Stimulated activated CD4-positive, alpha-beta T cell treated with anti-CD3 and anti-CD28 coated beads, TNF-alpha, amount 100 ng/mL, for 48 hours (primary cell): Measurements from ENCODE around the gene LGALS3BP.
"Not testable (repeated sequence)": the region's sequence is repeated elsewhere in the genome, so short reads cannot be mapped to it uniquely, and the experiment has no call there.

Source experiments
- DNase-seq, 3 donors: peaks; one replicate each; pipeline ENCODE4 v3.0.0-alpha.2; 2020; ENCODE audit warnings: low read depth in 3 of 3

LGALS3BP gene

DNA sequence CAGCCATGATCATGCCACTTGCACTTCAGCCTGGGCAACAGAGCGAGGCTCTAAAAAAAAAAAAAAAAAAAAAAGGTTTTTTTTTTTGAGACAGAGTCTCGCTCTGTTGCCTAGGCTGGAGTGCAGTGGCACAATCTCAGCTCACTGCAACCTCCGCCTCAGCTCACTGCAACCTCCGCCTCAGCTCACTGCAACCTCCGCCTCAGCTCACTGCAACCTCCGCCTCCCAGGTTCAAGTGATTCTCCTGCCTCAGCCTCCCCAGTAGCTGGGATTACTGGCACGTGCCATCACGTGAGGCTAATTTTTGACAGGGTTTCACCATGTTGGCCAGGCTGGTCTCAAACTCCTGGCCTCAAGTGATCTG, 16.8 kb downstream of the LGALS3BP start:
- not testable (repeated sequence) for DNase-seq

DNA sequence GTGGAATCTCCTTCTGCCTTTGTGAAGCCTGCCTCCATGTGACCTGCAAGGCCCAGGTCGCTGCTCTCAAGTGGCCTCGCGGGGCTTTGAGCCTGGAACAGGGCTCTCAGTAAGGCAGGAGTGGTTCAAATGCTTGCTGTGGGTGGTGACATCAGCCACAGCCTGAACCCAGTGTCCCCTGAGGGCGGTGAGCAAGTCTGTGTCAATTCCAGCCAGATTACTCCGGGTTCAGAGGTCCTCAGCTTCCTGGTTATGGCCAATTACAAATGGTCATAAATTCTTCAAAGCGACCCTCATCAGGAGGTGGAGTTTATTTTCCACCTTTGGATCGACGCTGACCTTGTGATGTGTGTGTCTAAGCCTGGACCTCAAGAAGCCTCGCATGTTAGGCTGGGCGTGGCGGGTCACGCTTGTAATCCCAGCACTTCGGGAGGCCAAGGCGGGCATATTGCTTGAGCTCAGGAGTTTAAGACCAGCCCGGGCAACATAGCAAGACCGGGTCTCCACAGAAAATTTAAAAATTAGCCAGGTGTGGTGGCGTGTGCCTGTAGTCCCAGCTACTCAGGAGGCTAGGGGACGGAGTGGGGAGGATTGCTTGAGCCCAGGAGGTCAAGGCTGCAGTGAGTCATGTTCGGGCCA, 17.3 kb downstream of the LGALS3BP start:
- no peak for DNase-seq

DNA sequence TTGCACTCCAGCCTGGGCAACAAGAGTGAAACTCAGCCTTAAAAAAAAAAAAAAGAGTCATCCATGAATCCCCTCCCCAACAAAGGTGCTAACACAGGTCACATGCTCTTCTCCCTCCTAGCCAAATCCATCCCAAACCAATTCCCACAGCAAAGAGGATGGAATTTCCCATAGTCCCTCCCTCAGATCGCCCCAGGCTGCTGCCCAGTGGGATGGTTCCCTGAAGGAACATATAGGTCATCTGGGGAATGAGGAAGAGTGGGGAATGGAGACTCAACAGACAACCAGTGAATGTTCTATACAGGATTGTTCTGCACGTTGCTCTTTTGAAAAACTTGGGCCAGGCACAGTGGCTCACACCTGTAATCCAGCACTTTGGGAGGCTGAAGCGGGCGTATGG, 18.2 kb downstream of the LGALS3BP start:
- no peak for DNase-seq

DNA sequence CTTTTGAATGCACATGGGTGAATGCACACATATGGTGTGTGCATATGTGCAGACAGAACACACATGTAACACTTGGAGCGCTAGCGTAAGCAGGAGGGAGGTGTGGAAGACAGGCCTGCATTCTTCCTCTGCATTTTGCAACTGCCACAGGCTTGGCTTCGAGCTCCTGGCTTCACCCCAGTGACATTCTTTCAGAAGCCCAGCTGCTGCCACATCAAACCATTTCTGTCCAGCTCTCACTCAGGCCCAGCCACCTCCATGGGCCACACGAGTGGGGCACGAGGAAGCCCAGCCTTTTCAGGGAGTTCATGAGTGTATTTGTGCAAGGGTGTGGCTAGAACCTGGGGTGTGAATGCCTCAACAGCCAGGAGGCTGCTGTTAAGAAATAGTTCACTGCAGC, 18.8 kb downstream of the LGALS3BP start:
- DNase-seq = no peak

DNA sequence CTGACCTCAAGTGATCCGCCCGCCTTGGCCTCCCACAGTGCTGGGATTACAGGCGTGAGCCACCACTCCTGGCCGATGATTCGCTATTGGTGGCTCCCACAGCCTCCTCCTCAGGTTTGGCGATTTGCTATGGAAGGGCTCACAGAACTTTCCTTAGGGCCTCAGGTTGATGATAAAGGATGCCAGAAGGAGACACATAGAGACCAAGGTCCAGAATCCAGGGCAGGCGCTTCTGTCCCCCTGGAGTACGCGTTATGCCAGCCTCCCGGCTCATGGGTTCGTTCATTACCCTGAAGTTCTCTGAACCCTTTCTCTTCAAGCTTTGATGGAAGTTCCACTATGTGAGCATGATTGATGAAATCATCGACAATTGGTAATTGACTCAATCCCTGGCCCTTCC, 19.9 kb downstream of the LGALS3BP start:
- DNase-seq = no peak

DNA sequence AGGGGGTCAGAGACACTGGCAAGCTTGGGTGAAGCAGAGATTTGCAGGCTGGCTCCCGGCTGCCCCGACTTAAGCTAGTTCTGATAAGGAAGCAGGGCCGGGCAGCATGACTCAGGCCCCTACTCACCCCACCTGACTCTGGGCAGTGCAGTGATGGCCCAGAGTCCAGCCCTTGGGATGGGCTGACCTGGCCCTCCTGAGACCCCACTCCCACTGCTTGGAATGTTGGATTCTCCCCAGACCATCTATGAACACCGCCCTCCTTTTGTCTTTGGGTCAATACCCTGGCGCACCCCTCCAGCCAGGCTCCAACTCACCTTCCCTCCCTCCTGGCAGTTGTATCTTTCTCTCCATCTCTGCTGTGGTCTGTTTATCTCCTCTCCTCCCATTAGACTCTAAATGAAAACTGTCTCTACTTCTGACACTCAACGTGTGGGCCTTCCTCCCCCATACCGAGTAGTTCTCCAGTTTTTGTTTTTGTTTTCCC, 21.0 kb downstream of the LGALS3BP start:
- DNase-seq = no peak

DNA sequence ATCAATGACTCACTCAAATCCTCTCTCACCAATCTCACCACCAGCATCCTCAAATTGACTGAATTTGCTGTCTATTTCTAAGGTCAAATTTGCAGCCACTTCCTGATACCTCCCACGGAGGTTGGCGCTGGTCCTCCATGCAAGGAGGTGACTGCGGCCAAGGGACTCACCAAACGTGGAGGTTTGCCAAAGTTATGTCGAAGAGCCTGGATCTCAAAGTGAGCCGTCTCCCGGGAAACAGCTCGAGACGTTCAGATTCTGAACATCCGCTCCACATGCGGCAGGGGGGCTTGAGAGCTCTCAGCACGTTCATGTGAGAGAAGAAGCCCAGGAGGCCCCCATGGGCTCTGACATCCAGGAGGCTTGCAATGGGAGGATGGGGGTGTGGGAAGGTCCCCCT, 22.6 kb downstream of the LGALS3BP start:
- DNase-seq = no peak

DNA sequence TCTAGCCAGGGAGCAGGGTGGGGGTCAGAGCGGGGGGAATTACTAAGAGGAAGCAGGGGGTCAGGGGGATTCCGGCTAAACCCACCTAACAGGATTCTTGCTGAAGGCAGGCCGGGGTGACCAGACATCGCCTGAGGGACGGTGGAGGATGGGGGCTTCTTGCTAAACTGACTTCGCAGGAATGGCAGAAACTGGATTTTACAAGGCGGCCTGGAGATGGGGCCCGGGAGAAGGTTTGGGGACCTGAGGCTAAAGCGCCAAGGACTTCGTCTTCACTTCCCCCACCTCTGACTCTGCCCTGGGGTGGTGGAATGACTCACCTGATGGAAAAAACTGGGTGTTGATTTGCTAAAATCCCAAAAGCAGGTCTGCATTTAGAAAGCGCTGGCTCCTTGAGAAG, 23.5 kb downstream of the LGALS3BP start:
- DNase-seq = no peak

DNA sequence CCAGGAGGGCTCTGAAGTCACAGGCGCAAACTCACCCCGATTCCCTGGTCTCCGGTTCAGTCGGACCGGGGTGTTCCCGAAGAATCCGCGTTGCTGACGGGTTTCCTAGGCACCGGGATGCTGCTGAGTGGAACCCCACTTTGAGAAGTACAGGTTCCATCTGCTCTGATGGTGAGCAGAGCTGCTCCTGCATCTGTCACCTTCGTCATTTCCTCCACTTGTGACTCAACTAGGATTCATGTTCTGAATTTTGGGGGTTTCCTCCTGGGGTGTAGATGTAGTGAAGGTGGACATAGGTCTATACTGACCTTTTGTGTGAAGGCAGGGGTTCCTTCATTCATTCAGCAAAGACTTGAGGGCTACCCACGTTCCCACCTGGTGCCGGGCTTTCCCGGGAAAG, 25.0 kb downstream of the LGALS3BP start:
- no peak for DNase-seq

DNA sequence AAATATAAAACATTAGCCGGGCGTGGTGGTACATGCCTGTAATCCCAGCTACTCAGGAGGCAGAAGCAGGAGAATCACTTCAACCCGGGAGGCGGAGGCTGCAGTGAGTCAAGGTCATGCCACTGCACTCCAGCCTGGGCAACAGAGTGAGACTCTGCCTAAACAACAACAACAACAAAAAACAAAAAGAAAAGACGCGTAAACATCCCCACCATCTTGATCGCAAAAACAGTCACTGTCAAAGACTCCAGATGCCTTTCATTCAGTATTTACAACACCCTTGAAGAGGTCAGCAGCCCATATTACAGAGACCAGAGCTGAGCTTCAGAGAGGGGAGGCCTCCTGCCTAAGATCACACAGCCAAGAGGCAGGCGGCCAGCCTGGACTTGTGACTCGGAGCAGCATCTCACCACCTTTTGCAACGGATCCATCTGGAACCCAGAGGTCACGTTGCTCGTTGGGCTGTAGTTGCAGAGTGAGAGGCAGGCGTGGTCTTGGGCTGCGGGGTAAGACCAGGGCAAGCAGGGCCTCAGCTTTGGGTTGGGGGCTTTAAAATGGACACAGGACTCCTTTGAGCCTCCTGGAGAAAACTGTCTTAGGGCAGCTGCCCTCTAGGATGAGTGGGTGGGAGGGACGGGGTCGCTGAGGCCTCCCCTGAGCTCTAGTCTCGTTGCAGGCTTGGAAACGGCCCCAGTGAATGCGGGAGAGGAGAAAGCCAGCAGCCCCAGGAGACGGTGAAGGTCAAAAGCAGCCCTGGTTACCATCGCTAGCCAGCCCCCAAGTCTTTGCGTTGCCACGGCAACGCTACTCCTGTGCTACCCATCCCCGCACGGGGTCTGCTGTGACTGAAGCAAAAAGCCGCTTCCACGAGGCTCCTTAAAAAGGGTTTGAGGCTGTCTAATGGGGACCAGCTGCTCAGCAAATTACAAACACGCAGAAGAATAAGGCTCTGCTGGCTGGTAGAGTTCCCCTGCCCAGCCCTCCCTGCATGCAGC, 26.1 kb downstream of the LGALS3BP start:
- DNase-seq = no peak

DNA sequence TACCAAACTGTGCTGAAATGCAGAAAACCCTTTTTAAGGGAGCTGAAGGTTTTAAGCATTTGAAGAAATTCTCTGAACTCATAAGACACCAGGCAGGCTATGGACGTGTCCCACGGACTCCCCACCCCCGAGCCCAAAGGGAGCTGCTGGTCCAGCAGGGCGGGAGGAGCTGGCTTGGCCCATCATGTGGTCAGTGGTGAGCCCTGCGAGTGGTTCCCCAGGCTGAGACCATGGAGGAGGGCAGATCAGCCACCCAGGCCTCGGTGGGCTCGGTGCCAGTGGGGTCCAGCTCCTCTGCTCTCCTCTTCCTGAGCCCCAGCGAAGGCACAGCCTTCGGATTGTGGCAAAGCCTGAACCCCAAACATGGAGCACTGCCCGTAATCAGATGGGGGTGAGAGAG, 27.0 kb downstream of the LGALS3BP start:
- DNase-seq = no peak

DNA sequence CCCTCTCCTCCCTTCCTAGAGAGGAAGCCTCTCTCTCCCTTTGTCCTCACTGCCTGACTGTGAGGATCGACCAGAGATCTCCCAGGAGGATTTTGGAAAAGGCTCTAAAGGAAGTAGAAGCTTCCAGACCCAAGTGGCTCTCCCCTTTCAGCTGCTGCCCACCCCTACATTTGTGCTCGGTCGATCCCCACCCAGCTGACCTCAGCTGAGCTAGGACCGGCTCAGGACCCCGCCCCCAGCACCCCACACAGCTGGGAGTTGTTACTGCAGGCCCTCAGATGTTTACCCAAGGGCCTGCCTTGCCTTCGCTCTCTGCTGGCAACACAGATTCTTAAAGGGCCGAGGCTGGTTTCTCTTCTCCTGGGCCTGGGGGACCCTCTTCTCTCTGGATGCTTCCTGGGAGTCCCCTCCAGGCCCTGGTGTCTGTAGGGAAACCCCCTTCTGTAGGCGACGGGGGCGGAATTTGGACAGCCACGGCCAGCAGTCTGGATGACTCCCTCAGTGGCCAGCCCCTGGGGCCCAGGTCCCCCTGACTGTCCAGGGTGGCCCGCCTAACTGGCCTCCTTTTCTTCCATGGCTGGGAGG, 27.7 kb downstream of the LGALS3BP start:
- DNase-seq = no peak

DNA sequence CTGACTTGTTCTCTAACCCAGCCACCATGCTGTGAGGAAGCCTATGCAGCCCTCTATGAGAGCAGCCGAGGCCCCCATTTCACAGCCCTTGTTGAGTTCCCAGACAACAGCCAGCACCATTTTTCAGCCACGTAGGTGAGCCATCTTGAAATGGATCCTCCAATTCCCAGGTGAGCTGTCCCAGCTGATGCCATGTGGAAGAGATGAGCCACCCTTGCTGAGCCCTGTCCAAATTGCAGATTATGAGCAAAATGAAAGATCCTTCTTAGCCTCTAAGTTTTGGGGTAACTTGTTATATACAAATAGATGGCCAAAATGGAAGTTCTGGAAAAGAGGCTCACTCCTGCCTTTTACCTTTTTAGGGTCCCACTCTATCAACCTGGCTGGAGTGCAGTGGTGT, 28.9 kb downstream of the LGALS3BP start:
- DNase-seq = no peak

DNA sequence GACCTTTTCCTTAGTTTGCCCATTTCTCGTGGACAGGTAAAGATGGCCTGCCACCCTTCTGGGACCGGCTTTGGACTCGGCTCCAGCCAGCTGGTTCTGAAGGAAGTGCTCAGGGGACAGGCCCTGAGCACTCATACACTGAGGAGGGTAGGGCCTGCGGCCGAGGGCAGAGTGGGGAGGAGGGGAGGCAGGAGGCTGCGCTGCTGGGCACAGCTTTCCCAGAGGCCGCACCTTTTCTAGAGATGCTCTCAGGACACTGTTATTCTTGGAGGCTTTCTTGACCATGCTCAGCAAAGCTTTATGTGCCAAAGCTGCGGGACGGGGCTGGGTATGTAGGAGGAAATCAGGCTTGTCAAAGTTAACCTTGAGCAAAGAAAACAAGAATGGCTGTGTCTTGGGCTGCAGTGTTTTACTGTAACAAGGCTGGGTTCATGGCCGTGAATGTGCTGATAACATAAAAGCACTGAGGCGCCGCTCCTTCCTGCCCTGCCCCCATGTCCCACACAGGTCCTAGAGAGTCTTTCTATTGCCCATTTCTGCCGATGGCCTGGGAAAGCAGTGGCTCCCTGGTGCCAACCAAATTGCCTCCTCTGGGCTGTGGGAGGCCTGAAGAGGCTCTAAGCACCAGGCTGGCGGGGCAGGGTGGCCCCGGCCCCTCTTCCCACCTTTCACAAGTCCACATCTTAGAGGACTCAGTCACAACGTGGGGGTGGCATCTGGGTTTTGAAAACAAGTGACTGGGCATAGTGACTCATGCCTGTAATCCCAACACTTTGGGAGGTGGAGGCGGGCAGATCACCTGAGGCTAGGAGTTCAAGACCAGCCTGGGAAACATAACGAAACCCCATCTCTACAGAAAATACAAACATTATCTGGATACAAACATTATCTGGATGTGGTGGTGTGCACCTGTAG, 32.2 kb downstream of the LGALS3BP start:
- DNase-seq = no peak

DNA sequence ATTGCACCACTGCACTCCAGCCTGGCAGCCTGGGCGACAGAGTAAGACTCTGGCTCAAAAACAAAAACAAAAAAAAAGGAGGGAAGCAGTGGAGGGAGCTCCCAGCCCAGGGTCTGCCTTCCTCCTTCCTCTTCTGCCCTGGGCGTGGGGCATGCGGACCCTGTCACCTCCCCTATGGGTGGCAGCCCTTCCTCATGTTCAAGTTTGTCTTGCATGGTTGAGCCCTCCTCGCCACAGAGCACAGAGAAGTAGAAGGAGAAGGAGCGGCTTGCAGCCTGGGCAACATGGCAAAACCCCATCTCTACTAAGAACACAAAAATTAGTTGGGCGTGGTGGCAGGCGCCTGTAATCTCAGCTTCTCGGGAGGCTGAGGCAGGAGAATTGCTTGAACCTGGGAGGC, 33.1 kb downstream of the LGALS3BP start:
- DNase-seq = no peak

DNA sequence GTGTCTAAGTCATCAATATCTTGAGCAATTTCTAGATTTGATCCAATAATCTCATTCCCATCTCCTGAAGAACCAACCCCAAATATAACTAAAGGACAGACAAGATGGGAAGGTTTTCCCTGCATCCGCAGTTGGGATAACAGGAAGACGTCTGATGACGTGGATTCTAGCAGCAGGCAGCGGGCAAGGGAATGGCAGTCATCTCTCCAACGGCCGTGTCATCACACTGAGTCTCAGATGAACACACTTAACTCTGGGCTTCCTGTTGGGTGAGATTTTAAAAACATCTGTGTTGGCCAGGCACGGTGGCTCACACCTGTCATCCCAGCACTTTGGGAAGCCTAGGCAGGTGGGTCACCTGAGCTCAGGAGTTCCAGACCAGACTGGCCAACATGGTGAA, 33.6 kb downstream of the LGALS3BP start:
- DNase-seq = no peak

DNA sequence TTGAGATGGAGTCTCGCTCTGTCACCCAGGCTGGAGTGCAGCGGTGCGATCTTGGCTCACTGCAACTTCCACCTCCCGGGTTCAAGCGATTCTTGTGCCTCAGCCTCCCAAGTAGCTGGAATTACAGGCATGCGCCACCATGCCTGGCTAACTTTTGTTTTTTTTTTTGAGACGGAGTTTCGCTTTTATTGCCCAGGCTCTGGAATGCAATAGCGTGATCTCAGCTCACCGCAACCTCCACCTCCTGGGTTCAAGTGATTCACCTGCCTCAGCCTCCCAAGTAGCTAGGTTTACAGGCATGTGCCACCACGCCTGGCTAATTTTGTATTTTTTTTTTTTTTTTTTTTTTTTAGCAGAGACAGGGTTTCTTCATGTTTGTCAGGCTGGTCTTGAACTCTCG, 34.3 kb downstream of the LGALS3BP start:
- not testable (repeated sequence) for DNase-seq

DNA sequence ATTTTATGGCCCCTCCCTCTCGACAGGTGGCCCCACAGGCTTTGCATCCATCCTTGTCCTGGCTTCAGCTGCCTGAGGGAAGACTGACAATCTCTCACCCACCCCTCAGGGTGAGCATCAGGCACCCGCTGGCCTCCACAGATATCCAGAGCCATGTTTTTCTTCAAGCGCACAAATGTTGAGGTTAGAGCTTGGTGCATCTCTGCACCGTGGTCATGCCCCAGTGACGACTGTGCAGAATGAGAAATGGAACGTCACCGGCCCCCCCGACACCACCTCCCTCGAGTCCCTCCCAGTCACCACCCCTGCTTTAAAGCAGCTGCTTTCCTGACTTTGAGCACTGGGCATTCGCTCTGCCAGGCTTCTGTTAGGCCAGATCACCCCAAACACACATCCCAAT, 34.8 kb downstream of the LGALS3BP start:
- DNase-seq = no peak

DNA sequence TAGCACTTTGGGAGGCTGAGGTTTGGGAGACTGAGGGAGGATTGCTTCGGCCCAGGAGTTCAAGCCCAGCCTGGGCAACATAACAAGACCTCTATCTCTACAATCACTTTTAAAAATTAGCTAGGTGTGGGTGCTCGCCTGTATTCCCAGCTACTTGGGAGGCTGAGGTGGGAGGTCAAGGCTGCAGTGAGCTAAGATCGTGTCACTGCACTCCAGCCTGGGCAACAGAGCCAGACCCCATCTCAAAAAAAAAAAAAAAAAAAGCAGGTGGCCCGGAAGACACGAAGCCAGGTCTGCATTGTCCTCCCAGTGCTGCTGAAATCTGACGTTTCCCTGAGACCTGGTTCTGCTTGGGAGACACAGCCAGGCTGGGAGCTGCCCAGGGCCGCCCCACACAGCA, 35.7 kb downstream of the LGALS3BP start:
- DNase-seq = no peak

DNA sequence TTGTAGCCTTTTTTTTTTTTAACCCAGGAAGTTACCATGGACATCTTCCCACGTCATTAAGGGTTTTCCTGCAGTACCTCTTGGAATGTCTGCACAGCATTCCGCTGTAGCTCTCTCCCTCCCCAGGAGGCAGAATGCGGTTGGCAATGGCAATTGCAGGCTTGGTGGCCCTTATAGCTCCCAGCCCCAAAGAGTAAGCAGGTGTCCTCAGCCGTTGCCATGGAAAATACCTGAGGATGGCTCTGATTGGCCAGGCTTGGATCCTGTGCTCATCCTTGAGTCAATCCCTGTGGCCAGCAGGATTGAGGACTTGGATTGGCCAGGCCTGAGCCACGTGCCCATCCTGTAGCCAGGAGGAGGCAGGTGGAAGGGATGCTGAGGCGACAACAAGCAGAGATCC, 39.0 kb downstream of the LGALS3BP start:
- DNase-seq = no peak

DNA sequence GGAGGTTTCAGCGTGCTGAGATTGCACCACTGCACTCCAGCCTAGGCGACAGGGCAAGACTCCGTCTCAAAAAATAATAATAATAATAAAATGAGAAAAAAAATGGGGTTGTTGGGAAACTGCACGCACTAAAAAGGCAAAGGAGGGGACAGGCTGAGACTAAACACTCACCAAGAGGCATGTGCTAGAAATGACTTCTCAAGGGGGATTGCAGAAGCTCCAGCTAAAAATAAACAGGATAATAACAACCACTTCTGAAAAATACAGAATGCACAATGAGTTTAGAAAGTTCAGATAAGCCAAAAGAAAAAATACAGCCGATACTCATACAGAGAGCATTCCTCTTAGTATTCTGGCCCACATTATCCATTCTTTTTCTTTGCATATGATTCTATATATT, 39.5 kb downstream of the LGALS3BP start:
- DNase-seq = no peak

DNA sequence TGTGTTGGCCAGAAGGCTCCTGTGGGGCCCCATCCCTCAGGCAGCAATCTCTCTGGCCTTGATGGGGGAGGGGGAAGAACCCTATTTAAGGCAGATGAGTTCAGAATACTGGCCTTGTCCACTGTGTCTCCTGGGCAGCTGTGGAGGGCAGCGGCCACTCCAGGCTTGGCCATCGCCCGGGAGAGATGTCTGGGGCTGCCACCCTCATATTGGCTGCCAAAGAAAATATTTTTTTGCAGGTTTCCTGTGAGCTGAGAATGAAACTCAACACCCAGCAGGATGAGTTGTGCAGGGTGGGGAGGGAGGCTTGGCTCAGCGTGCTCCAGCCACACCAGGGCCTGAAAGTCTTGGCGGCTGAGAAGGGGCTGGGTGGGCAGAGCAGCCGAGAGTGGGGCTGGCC, 40.1 kb downstream of the LGALS3BP start:
- no peak for DNase-seq
